ENCODE measurements around the gene MCU.
"Not testable (repeated sequence)": the region's sequence is repeated elsewhere in the genome, so short reads cannot be mapped to it uniquely, and the experiment has no call there.

Gene MCU

DNA sequence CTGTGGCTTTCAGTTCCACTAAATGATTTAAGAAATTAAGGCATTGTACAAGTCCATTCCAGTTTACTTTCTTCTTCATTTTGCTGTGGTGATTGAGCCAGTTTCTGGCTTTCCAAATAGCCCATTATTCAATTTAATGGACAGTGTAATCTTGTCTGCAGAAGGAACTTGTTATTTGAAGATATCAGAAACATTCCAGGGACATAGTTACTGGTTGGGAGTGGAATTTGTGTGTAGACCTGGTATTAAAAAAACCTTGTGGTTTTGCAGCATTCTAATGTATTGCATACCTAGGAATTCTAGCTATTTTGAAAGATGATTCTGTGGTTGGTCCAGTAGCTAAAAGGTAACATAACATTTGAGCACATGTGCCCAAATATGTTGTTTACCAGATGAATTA is 72.2 kb downstream of the MCU start:
- DNase-seq = no peak

DNA sequence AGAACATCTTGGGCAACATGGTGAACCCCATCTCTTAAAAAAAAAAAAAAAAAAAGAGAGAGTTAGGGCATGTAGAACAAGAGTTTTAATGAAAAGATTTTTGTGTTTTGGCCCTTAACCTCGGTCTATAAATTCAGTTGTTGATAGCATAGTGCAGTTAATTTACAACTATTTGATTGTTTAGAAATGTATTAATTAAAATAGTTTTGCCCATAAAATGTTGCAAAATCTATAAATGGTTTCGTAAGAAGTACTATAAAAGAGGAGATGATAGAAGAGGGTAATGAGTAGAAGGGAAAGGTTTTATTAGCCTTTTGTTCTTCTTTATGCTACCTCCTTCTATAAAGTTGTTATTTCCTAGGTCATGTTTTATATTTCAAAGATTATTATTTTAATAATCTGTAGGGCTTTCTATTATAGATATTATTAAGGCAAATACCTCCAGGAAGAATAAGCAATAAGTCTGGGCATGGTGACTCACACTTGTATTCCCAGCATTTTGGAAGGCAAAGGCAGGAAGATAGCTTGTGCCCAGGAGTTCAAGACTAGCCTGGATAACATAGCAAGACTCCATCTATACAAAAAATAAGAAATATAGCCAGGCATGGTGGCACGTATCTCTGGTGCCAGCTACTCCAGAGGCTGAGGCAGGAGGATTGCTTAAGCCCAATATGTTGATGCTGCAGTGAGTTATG is 73.3 kb downstream of the MCU start:
- no peak for DNase-seq

DNA sequence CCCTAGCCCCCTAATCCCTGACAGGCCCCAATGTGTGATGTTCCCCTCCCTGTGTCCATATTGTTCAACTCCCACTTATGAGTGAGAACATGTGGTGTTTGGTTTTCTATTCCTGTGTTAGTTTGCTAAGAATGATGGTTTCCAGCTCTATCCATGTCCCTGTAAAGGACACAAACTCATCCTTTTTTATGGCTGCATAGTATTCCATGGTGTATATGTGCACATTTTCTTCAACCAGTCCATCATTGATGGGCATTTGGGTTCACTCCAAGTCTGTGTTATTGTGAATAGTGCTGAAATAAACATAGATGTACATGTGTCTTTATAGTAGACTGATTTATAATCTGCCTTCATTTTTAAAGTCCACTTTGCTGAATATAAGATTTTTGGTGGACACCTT is 79.3 kb downstream of the MCU start:
- DNase-seq = not testable (repeated sequence)

DNA sequence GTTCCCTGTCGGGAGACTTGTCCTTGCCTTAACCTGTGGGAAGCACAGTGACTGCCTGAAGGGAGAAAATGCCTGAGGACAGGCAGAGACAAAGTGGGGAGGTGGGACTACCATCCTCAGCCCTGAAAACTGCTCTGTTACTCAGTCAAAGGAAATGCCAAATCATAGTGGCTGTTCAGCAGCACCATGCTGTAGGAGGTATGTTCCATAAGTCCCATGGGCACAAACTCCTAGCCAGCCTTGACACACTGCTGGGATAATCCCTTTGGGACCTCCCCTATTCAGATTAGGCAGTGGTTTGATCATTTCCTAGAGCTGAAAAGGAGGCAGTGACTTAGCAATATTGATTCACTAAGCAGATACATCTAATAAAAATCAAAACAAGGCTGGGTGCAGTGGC is 80.1 kb downstream of the MCU start:
- no peak for DNase-seq

DNA sequence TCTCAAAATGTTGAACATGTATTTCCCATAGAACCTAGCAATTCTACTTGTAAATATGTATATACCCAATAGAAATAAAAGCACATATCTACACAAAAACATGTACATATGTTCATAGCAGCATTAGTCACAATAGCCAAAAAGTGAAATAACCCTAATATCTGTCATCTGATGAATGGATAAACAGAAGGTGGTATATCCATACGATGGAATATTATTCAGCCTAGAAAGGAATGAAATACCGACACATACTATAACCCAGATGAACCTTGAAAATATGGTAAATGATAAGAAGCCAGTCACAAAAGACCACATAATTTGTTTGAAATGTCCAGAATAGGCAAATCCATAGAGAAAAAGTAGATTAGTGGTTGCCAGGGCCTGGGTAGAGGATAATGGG is 87.9 kb downstream of the MCU start:
- DNase-seq = no peak

DNA sequence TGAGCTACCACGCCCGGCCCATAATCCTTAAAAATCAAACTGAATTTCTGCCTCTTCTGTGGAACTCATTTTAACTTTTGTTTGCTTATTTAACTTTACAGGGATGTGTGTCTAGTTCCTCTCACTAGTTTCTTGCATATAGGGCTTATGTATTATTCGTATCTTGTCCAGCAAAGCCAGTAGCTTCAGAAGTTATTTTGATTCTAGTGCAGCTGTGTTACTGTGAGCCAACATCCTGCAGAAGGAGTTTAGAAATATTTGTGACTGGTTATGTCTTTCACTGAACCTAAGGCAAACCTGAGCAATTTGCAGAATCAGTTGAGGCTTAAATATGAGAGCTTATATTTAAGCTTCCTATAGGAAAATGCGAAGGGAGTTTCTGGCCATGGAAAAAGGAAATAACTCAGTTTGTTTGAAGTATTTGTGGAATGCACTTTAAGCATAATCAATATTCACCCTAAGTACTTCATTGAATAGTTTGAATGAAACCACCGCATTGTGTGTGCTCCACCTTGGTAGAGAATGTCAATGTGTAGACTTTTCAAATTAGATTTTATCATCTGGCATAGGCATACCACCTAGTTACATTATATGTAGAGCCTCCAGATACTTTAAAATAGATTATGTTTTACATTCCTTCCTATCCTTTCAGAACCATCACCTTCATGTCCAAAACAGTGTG is 90.8 kb downstream of the MCU start:
- no peak for DNase-seq

DNA sequence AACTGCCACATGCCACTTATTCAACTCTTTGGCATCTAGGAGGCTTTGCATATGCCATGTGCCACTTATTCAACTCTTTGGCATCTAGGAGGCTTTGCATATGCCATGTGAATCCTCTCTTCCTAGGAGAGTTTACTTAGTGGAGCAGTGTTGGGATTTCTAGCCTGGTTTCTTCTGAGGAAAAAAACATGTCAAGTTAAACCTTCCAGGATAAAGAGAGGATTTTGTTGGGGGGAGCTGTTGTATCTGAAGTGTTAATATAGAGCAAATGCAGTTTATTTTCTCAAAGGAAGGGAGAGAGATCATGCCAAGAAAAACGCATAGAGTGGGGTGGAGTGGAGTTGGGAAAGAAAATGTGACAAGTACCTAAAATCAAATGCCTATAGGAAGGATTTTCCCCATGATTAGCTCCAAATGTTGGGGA is 91.5 kb downstream of the MCU start:
- DNase-seq = no peak

DNA sequence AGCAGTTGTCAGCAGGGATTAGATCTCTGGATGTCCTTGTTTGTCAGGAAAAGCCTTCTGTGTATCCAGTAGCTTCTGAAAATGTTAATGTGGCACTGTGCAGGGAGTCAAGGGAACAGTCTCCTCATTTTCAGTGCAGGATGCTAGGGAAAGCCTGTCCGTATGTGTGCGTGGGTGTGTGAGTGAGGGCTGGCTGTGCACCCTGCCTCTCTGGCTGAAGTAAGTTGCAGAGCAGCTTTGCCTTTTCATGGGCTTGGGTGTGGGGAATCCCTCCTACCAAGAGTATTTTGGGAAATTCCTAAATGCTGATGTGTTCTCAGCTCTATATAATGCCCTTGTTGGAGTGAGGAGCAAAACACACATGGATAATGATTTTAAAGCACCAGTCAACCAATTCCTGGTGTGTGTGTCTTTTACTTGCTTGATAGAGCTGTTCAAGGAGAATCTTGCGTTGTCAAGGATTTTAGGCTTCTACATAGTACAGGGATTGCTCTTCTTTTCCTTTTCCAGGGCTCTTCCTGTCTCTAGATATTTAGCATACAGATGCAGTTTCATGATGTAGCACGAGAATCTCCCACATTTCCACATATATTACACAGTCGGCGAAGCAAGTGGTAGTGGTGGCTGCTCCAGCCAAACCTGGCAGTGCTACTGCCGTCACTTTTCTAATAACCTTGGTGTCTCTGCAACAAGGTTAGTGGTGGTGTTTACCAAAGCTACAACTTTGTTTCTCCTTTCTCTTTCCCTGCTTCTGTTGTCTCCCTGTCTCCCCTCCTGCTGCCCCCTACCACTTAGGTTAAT is 92.8 kb downstream of the MCU start:
- no peak for DNase-seq

DNA sequence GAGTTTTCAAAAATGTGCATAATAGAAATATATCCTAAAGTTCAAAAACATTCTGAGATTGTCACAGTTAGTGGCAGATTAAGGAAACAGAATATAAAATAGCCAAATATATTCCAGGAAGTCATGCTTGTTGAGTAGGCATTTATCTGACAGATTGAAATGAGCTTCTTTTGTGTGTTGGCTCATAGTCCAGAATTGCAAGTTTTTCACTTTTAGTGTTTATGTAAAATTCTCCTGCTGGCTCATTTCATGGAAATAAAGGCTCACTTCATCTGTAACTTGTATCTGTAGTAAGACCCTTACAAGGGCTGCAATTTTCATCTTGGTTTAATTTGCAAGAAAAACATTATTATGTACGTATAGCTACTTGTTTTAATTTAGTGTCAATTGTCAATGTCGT is 93.5 kb downstream of the MCU start:
- DNase-seq = no peak

DNA sequence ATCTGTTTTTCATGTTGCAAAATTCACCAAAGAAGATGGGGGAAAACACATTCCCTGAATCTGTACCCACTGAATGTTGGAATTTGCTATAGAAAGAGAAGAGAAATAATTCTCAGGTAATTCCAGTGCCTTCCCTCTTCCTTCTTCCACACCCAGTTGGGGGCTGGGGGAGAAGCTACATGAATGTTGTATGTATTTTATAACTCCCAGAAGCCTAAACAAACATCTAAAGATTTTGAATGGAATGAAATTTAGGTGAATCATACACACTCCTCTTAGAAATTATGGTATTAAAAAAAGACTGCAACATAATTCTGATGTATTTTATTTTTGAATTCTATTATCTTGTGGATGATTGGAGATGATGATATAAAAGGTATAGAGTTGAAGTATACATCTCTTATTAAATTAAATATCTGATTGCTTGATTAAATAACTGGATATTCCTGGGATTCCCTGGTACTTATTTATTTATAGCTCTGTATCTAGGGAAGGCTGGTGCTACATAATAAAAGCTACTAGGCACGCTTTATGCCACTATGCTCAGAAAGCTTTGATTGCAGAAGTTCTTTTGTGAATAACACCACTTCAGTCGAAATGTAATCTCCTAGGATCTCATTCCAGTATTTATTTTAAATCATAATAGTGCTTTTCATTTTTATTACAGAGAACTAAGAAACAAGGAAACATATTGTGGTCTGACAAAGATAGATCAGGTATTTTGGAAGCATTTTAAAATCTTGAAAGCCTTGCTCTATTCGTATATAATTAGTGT is 98.5 kb downstream of the MCU start:
- DNase-seq = no peak

DNA sequence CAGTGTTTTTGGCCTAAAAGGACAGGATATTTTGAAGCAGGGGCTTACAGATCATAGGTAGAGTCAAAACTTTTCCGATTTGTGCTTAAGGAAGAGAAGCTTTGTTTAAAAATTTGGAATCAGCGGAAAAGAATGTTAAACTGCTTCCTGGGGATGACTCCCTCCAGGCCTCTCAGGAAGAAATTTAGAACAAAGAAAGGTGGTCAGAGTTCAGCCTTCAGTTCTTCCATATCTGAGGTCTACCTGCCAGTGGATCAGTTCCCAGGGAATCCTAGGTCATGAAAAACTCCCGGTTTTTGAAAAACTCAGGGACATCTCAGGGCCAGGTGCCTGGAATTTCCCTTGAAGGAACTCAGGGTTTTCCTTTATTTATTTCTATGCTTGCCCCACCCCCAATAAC is 100.3 kb downstream of the MCU start:
- DNase-seq = no peak

DNA sequence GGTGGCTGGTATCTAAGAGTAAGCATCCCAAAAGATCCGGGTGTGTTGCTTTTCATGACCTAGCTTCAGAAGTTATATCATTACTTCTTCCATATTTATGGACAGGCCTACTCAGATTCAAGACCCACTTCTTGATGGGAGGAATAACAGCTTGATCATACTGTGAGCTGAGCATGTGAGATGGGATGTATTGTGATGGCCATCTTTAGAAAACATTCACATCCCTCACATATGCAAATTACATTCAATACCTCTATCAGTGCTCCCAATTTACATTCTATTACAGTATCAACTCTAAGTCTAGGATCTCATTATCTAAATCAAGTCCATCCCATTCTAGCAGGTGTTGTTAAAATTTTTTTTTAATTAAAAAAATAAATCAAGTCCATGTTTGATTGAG is 101.8 kb downstream of the MCU start:
- DNase-seq = no peak

DNA sequence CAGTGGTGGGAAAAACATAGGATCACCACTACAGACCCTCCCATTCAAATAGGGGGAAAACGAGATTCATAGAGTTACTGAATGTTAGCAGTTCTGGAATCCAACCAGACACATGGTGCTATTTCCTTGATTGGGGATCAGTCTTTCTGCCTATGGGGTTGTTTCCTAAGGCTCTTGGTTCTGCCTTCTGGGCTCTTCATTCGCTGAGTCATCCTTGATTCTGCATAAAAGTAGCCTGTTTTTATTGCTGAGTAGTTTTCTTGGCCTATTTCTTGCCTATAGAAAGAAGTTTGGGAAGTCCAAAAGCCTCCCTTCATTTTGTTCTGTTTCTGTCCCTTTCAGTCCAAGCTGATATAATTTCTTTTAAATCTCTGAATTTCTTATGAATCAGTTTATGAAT is 102.3 kb downstream of the MCU start:
- DNase-seq = no peak

DNA sequence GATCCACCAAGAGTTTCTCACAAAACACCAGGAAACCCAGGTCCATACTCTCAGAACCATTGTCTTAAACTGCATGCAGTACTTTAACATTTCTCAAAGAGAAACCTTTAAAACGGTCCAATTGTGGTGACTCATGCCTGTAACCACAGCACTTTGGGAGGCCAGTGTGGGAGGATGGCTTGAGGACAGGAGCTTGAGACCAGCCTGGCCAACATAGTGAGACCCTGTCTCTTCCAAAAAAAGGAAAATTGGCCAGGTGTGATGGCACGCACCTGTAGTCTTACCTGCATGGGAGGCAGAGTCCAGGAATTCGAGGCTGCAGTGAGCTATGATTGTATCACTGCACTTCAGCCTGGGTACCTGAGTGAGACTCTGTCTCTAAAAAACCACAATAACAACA is 104.1 kb downstream of the MCU start:
- DNase-seq = no peak

DNA sequence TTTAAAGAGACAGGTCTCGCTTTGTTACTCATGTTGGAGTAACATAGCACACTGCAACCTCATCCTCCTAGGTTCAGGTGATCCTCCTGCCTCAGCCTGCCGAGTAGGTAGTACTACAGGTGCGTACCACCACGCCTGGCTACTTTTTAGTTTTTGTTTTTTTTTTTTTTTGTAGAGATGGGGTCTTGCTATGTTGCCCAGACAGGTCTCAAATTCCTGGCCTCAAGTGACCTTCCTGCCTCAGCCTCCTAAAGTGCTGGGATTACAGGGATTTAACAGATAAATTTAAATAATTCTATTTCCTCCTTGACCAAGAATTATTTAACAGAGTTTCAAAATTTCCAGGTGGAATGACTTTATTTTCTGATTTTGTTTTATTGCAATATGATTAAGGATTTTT is 104.6 kb downstream of the MCU start:
- no peak for DNase-seq

DNA sequence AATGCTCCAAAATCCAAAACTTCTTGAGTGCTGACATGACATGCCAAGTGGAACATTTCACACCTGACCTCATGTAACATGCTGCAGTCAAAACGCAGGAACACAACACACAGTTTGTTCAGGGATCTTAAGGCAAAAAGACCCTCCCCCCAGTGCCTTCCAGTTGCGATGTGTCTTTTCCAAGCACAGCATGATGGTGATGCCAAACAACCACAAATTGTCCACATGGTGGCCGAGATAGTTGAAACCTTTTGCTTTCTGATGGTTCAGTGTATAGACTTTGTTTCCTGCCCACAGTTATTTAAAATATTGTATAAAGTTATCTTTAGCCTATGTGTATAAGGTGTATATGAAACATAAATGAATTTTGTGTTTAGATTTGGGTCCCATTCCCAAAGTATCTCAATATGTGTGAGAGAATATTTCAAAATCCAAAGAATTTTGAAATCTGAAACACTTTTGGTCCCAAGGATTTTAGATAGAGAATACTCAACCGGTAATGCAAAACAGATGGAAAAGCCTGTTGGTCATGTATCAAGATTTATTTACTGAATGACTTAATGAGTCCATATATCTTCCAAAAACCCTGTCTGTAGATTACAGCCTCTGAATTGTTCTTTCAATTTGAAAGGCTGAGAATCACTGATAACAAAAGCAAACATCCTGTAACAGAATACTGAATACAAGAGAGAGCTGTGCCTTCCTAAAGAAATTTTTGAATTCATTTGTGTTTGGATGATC is 108.2 kb downstream of the MCU start:
- DNase-seq = no peak

DNA sequence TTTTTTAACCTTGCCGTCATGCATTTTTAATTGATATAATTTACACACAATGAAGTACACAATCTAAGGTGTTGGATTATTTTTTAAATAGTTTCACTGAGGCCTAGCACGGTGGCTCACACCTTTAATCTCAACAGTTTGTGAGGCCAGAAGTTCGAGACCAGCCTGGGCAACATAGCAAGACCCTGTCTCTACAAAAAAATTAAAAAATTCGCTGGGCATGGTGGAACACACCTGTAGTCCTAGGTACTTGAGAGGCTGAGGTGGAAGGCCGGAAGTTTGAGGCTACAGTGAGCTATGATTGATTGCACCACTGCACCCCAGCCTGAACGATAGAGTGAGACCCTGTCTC is 108.8 kb downstream of the MCU start:
- DNase-seq = no peak

DNA sequence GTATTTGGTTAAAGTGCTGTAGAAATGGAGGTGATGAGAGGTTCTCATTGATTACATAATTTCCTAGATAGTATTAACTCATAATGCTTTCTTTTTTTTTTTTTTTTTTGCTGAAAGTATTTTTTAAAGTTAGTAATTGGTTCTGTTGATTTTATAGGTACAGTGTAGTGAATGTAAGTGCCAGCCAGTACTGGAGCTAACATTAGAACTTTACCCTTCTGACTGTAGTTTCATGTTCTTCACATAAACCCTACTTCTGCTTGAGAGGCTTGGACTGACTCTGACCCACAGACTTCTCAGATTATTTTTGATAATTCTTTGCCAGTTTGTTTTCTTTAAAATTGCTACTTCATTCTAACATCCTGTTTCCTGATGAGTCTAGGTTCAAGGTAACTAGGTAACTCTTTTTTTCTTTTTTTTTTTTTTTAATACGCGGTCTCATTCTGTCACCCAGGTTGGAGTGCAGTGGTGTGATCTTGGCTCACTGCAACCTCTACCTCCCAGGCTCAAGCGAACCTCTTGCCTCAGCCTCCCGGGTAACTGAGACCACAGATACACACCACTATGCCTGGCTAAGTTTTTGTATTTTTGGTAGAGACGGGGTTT is 109.4 kb downstream of the MCU start:
- DNase-seq = no peak

DNA sequence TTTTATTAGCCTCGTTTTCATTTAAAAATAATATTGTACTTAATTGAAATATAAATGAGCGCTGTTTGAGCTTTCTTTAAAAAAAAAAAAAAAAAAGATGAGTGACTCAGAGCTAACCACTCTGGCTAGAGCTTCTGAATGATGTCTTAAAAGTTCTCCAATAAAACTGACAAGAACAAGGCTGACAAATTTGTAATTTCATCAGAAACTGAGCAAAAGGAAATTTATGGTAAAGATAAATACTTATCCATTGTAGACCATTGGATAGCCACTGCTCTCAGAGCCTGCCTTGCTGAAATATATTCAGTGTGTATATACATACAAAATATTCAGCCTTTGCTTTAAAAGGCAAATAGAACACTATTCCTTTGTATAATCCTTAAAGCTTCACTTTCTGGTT is 110.4 kb downstream of the MCU start:
- DNase-seq = no peak

DNA sequence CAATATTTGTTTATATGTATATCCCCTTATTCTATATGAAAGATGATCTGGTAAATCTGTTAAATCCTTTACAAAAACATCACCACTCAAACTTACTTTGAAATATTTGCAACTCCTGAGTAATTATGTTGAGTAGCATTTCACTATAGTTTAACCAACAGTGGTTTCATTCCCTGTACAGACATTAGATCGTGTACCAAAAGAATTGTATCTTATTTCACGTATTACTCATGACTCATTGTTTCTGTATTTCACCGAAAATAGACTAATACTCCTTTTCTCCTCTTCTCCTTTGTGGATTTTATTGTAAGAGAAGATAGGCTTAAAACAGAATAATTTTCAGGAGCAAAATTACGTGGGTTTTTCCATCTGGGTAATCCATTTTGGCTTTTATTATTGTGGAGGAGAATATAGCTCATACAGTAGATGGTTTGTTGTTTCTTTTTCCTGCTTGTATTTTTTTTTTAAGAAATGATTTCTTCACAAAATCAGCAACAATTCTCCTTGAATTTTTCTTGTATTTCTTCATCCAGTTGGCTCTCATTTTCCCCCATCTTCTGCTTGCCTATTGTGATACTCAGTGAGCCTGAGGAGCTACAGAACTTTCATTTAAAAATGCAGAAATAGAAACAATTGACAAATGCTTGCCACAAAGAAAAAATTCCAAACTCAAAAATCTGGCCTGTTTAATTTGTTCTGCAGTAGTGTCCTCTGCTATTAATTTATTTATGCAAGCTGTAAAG is 111.0 kb downstream of the MCU start:
- DNase-seq = no peak

DNA sequence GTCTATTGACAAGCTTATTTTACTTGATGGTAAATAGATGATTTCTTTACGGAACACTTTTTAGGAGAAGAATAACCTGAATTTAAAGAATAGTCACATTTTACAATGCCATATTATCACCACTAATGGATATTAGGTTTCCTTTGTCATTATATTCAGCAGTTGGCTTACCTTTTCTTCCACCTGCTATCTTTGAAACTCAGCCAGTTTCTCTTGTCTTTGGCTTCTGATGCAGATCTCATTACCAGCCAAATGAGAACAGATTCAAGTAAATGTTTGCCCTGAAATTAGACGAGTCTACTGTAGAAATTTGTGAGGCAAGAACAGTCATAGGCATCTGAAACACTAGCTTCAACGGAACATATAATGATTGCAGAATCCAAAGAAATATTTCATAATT is 116.1 kb downstream of the MCU start:
- no peak for DNase-seq

DNA sequence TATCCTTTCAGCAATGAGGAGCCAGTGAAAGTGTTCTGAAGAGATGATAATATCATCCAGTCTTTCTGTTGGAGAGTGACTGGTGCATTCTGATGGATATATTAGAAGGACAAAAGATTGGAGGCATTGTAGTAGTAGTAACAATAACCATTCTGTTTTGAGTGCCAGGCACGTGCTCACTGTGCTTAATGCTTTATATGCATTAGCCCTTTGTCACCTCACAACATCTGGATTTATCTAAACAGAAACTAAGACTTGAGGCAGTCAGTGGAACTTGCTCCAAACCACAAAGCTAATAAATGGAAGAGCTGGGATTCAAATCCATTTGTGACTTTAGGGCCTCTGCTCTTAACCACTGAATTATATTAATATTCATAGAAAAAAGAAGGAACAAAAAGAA is 117.1 kb downstream of the MCU start:
- no peak for DNase-seq

Data from stimulated activated CD4-positive, alpha-beta T cell treated with anti-CD3 and anti-CD28 coated beads, Interleukin-4, amount 100 ng/mL, for 24 hours (primary cell).